ENCODE data around the gene PCNA. TPM values are rescaled to one million over a fixed set of nuclear protein-coding genes. Genes with fewer than 3 reads are reported as not detected.

PCNA gene
- polyA plus RNA-seq, 2 of the 4 experiments (the other 2 are of a cell fraction): 445 to 450 TPM

DNA sequence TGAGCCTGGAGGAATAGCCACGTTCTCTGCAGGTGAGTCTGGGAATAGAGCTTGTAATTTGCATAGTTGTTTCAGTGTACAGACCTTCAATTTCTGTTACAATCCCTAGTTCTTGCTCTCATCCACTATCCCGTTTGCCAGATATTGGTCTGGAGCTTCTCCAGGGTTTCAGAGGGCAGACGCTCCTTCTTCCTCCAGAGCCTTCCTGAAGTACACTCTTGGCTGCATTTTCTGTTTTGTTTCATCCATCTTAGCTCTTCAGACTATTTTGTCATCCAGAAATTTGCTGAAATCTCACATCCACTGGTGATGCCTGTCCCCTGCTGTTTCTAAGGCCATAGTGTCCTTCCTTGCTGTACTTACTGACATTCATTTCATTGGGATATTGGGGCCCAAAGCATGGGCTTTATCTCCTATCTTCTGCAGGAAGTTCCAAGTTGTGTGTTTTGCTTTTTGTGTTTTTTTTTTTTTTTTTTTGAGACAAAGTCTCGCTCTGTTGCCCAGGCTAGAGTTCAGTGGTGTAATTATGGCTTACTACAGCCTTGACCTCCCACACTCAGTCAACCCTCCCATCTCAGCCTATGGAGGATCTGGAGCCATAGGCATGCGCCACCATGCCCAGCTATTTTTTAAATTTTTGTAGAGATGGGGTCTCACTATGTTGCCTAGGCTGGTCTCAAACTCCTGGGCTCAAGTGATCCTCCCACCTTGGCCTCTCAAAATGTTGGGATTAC is 25.8 kb upstream of the PCNA start:
- 91% methylated on average over 5 of the region's 5 CpGs for WGBS (ENCODE audit: missing lambda C conversion rate)
- ATAC-seq (no peak), DNase-seq (ENCODE audit: low read depth in 1 of 2, low spot score in 1 of 2) (no peak), FAIRE-seq (no peak)
- Histone ChIP-seq H3K27ac (no peak overlapping the region), H3K4me2 (no peak overlapping the region), H3K9me3 (no peaks in the 10 kb centered on the region), H3K4me3 (no peak overlapping the region), H3K4me1 (peaks cover 10% of the 10 kb centered on the region)
- POLR2A ChIA-PET: no interaction called here
- CTCF ChIA-PET: interaction anchor here (1.1 to 2.0 kb wide), 3 partner anchors 19 to 60 kb away, joined by 3 to 6 read pairs (median 5); partner anchors contain the start of gene CDS2
- TF ChIP-seq EHMT2 (IDR thresholded peaks at IDR 0.05; ENCODE audit: low read depth) (no peak), SMC3 (IDR thresholded peaks at IDR 0.05) (no peak), CHD4 (IDR thresholded peaks at IDR 0.05; ENCODE audit: borderline replicate concordance) (no peak), CTCF (IDR thresholded peaks at IDR 0.05) (no peak), MAZ (IDR thresholded peaks at IDR 0.05; ENCODE audit: borderline replicate concordance, low read depth, low read length) (no peak), CBX2 (IDR thresholded peaks at IDR 0.05; ENCODE audit: borderline replicate concordance, low read depth) (no peak), NR3C1 (IDR thresholded peaks at IDR 0.05) (no peak), GATA3 (IDR thresholded peaks at IDR 0.05; ENCODE audit: borderline replicate concordance) (no peak), FOXS1 (CRISPR knock-in tag; IDR thresholded peaks at IDR 0.05) (no peak), KDM5A (IDR thresholded peaks at IDR 0.05) (no peak), HOXB13 (CRISPR knock-in tag; IDR thresholded peaks at IDR 0.05; ENCODE audit: low read depth) (no peak), HDAC2 (IDR thresholded peaks at IDR 0.05) (no peak), POLR2AphosphoS2 (conservative IDR thresholded peaks at IDR 0.05; ENCODE audit: low read length) (no peak)
- TF ChIP-seq, protein P1, sequence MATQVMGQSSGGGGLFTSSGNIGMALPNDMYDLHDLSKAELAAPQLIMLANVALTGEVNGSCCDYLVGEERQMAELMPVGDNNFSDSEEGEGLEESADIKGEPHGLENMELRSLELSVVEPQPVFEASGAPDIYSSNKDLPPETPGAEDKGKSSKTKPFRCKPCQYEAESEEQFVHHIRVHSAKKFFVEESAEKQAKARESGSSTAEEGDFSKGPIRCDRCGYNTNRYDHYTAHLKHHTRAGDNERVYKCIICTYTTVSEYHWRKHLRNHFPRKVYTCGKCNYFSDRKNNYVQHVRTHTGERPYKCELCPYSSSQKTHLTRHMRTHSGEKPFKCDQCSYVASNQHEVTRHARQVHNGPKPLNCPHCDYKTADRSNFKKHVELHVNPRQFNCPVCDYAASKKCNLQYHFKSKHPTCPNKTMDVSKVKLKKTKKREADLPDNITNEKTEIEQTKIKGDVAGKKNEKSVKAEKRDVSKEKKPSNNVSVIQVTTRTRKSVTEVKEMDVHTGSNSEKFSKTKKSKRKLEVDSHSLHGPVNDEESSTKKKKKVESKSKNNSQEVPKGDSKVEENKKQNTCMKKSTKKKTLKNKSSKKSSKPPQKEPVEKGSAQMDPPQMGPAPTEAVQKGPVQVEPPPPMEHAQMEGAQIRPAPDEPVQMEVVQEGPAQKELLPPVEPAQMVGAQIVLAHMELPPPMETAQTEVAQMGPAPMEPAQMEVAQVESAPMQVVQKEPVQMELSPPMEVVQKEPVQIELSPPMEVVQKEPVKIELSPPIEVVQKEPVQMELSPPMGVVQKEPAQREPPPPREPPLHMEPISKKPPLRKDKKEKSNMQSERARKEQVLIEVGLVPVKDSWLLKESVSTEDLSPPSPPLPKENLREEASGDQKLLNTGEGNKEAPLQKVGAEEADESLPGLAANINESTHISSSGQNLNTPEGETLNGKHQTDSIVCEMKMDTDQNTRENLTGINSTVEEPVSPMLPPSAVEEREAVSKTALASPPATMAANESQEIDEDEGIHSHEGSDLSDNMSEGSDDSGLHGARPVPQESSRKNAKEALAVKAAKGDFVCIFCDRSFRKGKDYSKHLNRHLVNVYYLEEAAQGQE (IDR thresholded peaks at IDR 0.05): no peak

- no peak for FAIRE-seq
- CTCF ChIA-PET: interaction anchor here (0.8 to 1.1 kb wide), 3 partner anchors 14 to 50 kb away, joined by 3 to 4 read pairs (median 3); no protein-coding TSS in a partner anchor
- 93% methylated on average over 5 of the region's 5 CpGs for WGBS (ENCODE audit: missing lambda C conversion rate)
Measured at GRCh38 chr20:5143851-5144250, 24.1 kb upstream of the PCNA start.

DNA sequence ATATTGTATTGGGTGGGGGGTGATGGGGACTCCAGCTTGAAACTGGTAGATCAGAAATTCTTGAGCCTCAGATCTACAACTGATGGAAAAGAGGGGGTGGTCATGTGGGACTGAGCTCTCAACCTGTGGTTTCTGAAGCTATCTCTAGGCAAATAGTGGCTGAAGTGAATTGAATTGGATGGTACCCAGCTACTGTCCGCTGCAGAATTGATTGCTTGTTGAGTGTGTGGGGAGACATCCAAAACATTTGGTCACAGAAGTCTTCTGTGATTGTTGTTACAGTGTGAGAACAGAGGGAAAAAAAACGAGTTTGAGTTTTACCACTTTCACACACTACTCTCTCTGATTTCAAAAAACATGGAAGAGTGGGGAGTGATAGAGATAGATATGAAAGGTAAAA is 21.9 kb upstream of the PCNA start:
- POLR2A ChIA-PET: no interaction called here
- CTCF ChIA-PET: interaction anchor here (1.6 to 2.2 kb wide), 3 partner anchors 15 to 63 kb away, joined by 5 to 8 read pairs (median 7); partner anchors contain the start of gene CDS2
- no peak overlapping the region for H3K4me2 ChIP-seq
- ATAC-seq (no peak), FAIRE-seq (peak; percentile 13), DNase-seq (ENCODE audit: low read depth in 1 of 2, low spot score in 1 of 2) (no peak)
- WGBS (ENCODE audit: missing lambda C conversion rate): 63% methylated on average over 2 of the region's 2 CpGs
- no peak overlapping the region for H3K27ac ChIP-seq
- TF ChIP-seq RAD21 (conservative IDR thresholded peaks at IDR 0.05 in 1 of 2, IDR thresholded peaks at IDR 0.05 in 1 of 2) (no peak), FOSB (CRISPR knock-in tag; IDR thresholded peaks at IDR 0.05) (no peak), KDM5A (IDR thresholded peaks at IDR 0.05) (no peak), CHD2 (IDR thresholded peaks at IDR 0.05; ENCODE audit: low read length, partially characterized antibody) (no peak), EHF (CRISPR knock-in tag; IDR thresholded peaks at IDR 0.05) (no peak), HOXB5 (CRISPR knock-in tag; IDR thresholded peaks at IDR 0.05) (no peak), RFX5 (IDR thresholded peaks at IDR 0.05) (no peak)
- TF ChIP-seq, protein P2, sequence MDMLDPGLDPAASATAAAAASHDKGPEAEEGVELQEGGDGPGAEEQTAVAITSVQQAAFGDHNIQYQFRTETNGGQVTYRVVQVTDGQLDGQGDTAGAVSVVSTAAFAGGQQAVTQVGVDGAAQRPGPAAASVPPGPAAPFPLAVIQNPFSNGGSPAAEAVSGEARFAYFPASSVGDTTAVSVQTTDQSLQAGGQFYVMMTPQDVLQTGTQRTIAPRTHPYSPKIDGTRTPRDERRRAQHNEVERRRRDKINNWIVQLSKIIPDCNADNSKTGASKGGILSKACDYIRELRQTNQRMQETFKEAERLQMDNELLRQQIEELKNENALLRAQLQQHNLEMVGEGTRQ (IDR thresholded peaks at IDR 0.05): no peak
- no peaks in the 10 kb centered on the region for H3K4me1 ChIP-seq
- no peaks in the 10 kb centered on the region for H3K9me3 ChIP-seq
- H3K4me3 ChIP-seq: no peak overlapping the region

More at GRCh38 chr20:5143851-5144250, 24.1 kb upstream of the PCNA start:
- POLR2A ChIA-PET: no interaction called here
- no peaks in the 10 kb centered on the region for H3K4me1 ChIP-seq
- H3K4me3 ChIP-seq: no peak overlapping the region
- TF ChIP-seq TFCP2L1 (CRISPR knock-in tag; IDR thresholded peaks at IDR 0.05) (no peak), RFX5 (IDR thresholded peaks at IDR 0.05) (no peak), RCOR1 (IDR thresholded peaks at IDR 0.05; ENCODE audit: low read depth, low read length) (no peak)
- no peak for DNase-seq (ENCODE audit: low read depth in 1 of 2, low spot score in 1 of 2)
- H3K27ac ChIP-seq: no peak overlapping the region
- no peak for ATAC-seq
- no peaks in the 10 kb centered on the region for H3K9me3 ChIP-seq
- no peak overlapping the region for H3K4me2 ChIP-seq

Measured in A549 (cell line).